Anterior cingulate cortex (tissue), 58 donors: ENCODE data around the gene LTF.
"Not testable (repeated sequence)": the region's sequence is repeated elsewhere in the genome, so short reads cannot be mapped to it uniquely, and the experiment has no call there.

Experiments used
- DNase-seq, 58 donors: peaks; one replicate each; lab custom pipeline; 2025; lab: John Stamatoyannopoulos, UW

LTF gene

GRCh38 chr3:46399557-46399956 is 65.1 kb downstream of the LTF start:
- no peak for DNase-seq

- no peak for DNase-seq
Observed at GRCh38 chr3:46399098-46399497, 65.6 kb downstream of the LTF start.

- no peak for DNase-seq
Observed at GRCh38 chr3:46398186-46398955, 66.3 kb downstream of the LTF start.

GRCh38 chr3:46397111-46397510 is 67.6 kb downstream of the LTF start:
- no peak for DNase-seq

GRCh38 chr3:46395766-46396530 is 68.8 kb downstream of the LTF start:
- no peak for DNase-seq

- DNase-seq: no peak
Observed at GRCh38 chr3:46395210-46395661, 69.5 kb downstream of the LTF start.

- peak in 1 of 58 donors; percentile 14 for DNase-seq
Observed at GRCh38 chr3:46393554-46394434, 70.9 kb downstream of the LTF start.

GRCh38 chr3:46393011-46393410 is 71.7 kb downstream of the LTF start:
- DNase-seq: no peak

GRCh38 chr3:46391526-46391925 is 73.2 kb downstream of the LTF start:
- DNase-seq: not testable (repeated sequence)

- DNase-seq: no peak
Observed at GRCh38 chr3:46389306-46389705, 75.4 kb downstream of the LTF start.

- DNase-seq: not testable (repeated sequence)
Observed at GRCh38 chr3:46388847-46389246, 75.9 kb downstream of the LTF start.

GRCh38 chr3:46386205-46386604 is 78.5 kb downstream of the LTF start:
- peak in 1 of 58 donors; percentile 7 for DNase-seq
